ENCODE measurements around the gene IGFBP1.

IGFBP1 gene

DNA sequence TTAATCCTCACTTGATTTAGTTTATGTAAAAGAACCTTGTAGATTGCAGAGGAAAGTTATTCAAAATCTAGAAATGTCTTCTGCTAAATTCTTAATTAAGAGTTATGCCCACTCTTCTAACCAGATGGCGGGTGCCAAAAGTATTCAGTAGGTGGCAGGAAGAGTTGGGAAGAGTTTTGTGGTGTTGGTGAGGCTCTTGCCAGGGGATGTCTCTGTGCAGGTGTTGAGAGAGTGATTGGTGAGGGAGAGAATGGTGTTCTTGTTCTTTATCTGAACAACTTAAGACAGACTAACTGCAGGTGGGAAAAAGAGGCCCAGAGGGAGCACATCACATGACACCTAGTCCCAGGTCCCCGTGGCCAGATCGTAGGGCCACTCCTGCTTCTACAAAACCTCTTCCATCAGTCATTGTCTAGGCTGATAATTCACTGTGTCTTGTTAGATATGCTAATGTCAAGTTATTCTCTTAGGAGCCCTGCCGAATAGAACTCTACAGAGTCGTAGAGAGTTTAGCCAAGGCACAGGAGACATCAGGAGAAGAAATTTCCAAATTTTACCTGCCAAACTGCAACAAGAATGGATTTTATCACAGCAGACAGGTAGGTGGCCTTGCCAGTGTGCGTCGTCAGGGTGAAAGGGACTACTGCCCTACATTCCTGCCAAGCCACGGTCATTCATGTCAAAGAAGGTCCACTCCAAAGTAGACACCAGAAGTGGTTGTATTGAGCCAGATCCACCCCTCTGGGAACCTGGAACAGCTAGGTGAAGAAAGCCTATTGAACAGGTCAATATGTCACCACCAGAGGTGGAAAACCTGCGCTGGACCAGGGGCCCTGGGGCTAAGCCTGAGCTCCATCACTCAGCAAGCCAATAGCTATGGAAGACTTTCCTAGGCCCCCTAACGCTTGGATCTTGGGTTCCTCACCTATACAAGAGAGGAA, 3.4 kb downstream of the IGFBP1 start:
- Histone ChIP-seq H3K9ac (ENCODE audit: low read length) (no peak overlapping the region), H3K4me1 (ENCODE audit: control insufficient read depth, insufficient read depth, low read length) (peaks cover 13% of the 10 kb centered on the region), H3K9me3 (ENCODE audit: control insufficient read depth, insufficient read depth, low read depth, low read length) (no peaks in the 10 kb centered on the region), H3K27ac (ENCODE audit: low read depth, low read length) (no peak overlapping the region), H3K4me3 (ENCODE audit: low read depth, low read length) (no peak overlapping the region), H3K36me3 (ENCODE audit: control insufficient read depth, insufficient read depth, low read length) (no peaks in the 10 kb centered on the region), H3K27me3 (ENCODE audit: control insufficient read depth, insufficient read depth, low read length) (peaks cover 60% of the 10 kb centered on the region)

DNA sequence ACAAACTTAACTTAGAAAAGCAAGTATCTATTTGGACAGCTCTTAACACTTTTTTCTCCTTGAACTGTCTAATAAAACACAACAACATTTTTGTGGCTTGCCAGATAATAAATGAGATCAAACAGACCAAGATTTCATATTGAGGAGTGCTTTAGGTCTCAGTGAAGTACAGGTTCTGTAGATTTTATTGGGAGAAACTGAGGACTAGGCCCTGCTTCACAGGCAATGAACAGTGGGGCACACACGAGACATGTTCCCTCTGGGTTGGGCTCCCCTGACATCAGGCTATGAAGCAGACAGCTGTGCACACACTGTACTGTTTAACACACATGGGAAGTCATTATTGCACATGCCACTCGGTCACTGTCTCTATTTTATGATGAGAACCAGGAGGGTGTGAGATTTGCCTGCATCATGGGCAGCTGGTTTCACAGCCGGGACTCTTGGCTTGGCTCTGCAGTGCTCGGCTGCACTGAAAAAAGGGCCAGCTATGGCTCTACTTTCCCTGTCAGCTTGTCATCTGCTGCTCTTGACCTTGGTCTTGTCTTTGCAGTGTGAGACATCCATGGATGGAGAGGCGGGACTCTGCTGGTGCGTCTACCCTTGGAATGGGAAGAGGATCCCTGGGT, 4.2 kb downstream of the IGFBP1 start:
- no peaks in the 10 kb centered on the region for H3K9me3 ChIP-seq (ENCODE audit: control insufficient read depth, insufficient read depth, low read depth, low read length)
- no peak overlapping the region for H3K27ac ChIP-seq (ENCODE audit: low read depth, low read length)
- peaks cover 52% of the 10 kb centered on the region for H3K27me3 ChIP-seq (ENCODE audit: control insufficient read depth, insufficient read depth, low read length)
- peaks cover 13% of the 10 kb centered on the region for H3K4me1 ChIP-seq (ENCODE audit: control insufficient read depth, insufficient read depth, low read length)
- H3K36me3 ChIP-seq (ENCODE audit: control insufficient read depth, insufficient read depth, low read length): no peaks in the 10 kb centered on the region
- no peak overlapping the region for H3K9ac ChIP-seq (ENCODE audit: low read length)
- H3K4me3 ChIP-seq (ENCODE audit: low read depth, low read length): no peak overlapping the region

DNA sequence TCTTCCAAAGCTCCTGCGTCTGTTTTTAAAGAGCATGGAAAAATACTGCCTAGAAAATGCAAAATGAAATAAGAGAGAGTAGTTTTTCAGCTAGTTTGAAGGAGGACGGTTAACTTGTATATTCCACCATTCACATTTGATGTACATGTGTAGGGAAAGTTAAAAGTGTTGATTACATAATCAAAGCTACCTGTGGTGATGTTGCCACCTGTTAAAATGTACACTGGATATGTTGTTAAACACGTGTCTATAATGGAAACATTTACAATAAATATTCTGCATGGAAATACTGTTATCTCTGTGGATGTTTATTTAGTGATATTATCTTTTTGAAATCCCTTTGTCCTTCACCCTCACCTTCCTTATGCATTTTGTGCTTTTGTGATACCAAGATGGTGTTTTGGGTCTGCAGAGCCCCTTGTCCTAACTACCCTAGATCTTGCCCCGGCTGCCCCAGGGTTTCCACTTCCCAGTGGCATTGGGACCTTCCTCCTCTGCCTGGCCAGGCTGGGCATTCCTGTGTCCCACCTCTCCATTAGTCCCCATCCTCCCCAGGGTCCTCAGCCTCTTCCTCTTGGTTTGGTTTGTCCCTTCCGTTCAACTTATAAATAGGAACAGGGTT, 5.2 kb downstream of the IGFBP1 start:
- no peaks in the 10 kb centered on the region for H3K36me3 ChIP-seq (ENCODE audit: control insufficient read depth, insufficient read depth, low read length)
- H3K4me3 ChIP-seq (ENCODE audit: low read depth, low read length): no peak overlapping the region
- peaks cover 8% of the 10 kb centered on the region for H3K4me1 ChIP-seq (ENCODE audit: control insufficient read depth, insufficient read depth, low read length)
- H3K27ac ChIP-seq (ENCODE audit: low read depth, low read length): no peak overlapping the region
- H3K27me3 ChIP-seq (ENCODE audit: control insufficient read depth, insufficient read depth, low read length): peaks cover 42% of the 10 kb centered on the region
- no peak overlapping the region for H3K9ac ChIP-seq (ENCODE audit: low read length)
- no peaks in the 10 kb centered on the region for H3K9me3 ChIP-seq (ENCODE audit: control insufficient read depth, insufficient read depth, low read depth, low read length)

DNA sequence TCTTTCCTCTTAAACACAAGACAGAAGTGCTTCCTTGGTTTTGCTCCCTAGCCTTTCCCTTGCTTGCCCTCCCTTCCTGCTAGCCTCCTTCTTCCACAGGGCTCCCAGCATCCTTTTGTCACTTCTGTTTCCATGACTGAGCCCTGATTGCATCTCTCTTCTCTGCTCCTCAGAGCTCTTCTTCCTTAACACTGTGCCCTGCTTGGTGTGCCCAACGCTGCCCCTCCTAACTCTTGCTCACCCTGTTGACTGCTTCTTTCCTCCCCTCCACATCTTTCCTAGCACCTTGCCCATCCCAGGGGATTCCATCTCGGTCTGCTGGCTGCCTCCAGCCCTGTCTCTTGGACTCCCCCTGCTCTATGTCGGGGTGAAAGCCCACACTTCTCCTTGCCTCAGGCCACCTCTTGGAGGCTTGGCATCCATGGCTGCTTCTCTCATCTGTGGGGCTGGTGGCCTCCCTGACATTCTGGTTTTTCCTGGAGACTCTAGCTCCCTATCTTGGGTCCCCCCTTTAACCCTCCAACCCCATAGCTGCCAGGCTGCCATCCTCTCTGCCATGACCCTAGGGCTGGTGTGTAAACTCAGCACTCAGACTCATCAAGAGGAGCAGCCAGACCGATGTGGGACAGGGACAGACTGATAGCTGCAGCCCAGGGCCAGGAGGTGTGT, 5.8 kb downstream of the IGFBP1 start:
- Histone ChIP-seq H3K9ac (ENCODE audit: low read length) (no peak overlapping the region), H3K4me1 (ENCODE audit: control insufficient read depth, insufficient read depth, low read length) (peaks cover 6% of the 10 kb centered on the region), H3K36me3 (ENCODE audit: control insufficient read depth, insufficient read depth, low read length) (no peaks in the 10 kb centered on the region), H3K27me3 (ENCODE audit: control insufficient read depth, insufficient read depth, low read length) (peaks cover 36% of the 10 kb centered on the region), H3K27ac (ENCODE audit: low read depth, low read length) (no peak overlapping the region), H3K4me3 (ENCODE audit: low read depth, low read length) (no peak overlapping the region), H3K9me3 (ENCODE audit: control insufficient read depth, insufficient read depth, low read depth, low read length) (no peaks in the 10 kb centered on the region)

DNA sequence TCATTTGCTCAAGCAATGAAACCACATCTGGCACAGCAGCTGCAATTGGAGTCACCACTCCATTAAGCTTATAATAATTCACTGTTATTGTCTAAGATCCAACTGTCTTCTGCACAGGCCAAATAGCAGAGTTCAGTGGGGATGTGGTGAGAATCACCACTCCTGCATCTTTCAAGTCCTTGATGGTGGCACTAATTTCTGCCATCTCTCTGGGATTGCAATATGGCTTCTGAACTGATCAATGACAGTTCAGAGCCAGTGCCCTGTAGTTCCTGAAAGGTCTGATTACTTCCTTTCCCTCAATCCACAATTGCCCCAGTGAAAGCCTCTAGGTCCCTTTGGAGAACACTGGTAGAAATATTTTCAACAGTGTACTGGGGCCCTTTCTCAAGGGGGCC, 6.4 kb downstream of the IGFBP1 start:
- no peaks in the 10 kb centered on the region for H3K36me3 ChIP-seq (ENCODE audit: control insufficient read depth, insufficient read depth, low read length)
- H3K27me3 ChIP-seq (ENCODE audit: control insufficient read depth, insufficient read depth, low read length): peaks cover 31% of the 10 kb centered on the region
- H3K9ac ChIP-seq (ENCODE audit: low read length): no peak overlapping the region
- H3K4me3 ChIP-seq (ENCODE audit: low read depth, low read length): no peak overlapping the region
- no peak overlapping the region for H3K27ac ChIP-seq (ENCODE audit: low read depth, low read length)
- H3K9me3 ChIP-seq (ENCODE audit: control insufficient read depth, insufficient read depth, low read depth, low read length): no peaks in the 10 kb centered on the region
- H3K4me1 ChIP-seq (ENCODE audit: control insufficient read depth, insufficient read depth, low read length): peaks cover under 1% of the 10 kb centered on the region; the same call in 1 of the 2 replicates

DNA sequence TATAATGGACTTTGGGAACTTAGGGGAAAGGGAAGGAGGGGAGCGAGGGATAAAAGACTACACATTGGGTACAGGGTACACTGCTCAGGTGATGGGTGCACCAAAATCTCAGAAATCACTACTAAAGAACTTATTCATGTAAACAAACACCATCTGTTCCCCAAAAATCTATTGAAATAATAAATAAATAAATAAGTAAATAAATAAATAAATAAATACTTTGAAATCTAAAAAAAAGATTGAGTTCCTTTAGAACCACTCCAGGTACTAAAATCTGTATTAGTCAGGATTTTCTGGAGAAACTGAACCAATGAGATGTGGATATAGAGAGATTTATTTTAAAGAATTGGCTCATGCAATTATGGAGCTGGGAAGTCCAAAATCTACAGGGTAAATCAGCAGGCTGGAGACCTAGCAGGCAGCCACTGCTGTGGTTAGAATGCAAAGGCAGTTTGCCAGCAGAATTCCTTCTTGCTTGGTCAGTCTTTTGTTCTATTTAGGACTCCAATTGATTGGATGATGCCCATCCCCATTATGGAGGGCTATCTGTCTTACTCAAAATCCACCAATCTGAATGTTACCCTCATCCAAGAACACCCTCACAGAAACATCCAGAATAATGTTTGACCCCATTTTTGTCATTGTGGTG, 8.9 kb downstream of the IGFBP1 start:
- no peaks in the 10 kb centered on the region for H3K4me1 ChIP-seq (ENCODE audit: control insufficient read depth, insufficient read depth, low read length)
- no peaks in the 10 kb centered on the region for H3K9me3 ChIP-seq (ENCODE audit: control insufficient read depth, insufficient read depth, low read depth, low read length)
- H3K36me3 ChIP-seq (ENCODE audit: control insufficient read depth, insufficient read depth, low read length): no peaks in the 10 kb centered on the region
- H3K4me3 ChIP-seq (ENCODE audit: low read depth, low read length): no peak overlapping the region
- H3K27me3 ChIP-seq (ENCODE audit: control insufficient read depth, insufficient read depth, low read length): peaks cover 9% of the 10 kb centered on the region; the same call in 1 of the 2 replicates
- H3K9ac ChIP-seq (ENCODE audit: low read length): no peak overlapping the region
- H3K27ac ChIP-seq (ENCODE audit: low read depth, low read length): no peak overlapping the region

DNA sequence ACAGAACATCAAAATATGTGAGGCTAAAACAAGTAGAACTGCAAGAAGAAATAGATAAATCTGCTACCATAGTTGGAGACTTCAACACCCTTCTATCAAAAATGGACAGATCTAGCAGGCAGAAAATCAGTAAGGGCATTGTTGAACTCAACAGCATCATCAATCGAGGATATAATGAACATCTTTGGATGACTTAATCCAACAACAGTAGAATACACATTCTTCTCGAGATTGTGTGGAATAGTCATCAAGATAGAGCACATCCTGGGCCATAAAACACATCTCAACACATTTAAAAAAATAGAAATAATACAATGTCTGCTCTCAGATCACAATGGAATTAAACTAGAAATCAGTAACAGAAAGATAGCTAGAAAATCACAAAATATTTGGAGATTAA, 9.9 kb downstream of the IGFBP1 start:
- H3K4me1 ChIP-seq (ENCODE audit: control insufficient read depth, insufficient read depth, low read length): no peaks in the 10 kb centered on the region
- no peak overlapping the region for H3K9ac ChIP-seq (ENCODE audit: low read length)
- H3K36me3 ChIP-seq (ENCODE audit: control insufficient read depth, insufficient read depth, low read length): no peaks in the 10 kb centered on the region
- H3K4me3 ChIP-seq (ENCODE audit: low read depth, low read length): no peak overlapping the region
- H3K9me3 ChIP-seq (ENCODE audit: control insufficient read depth, insufficient read depth, low read depth, low read length): no peaks in the 10 kb centered on the region
- no peak overlapping the region for H3K27ac ChIP-seq (ENCODE audit: low read depth, low read length)
- peaks cover 6% of the 10 kb centered on the region; the same call in 1 of the 2 replicates for H3K27me3 ChIP-seq (ENCODE audit: control insufficient read depth, insufficient read depth, low read length)

DNA sequence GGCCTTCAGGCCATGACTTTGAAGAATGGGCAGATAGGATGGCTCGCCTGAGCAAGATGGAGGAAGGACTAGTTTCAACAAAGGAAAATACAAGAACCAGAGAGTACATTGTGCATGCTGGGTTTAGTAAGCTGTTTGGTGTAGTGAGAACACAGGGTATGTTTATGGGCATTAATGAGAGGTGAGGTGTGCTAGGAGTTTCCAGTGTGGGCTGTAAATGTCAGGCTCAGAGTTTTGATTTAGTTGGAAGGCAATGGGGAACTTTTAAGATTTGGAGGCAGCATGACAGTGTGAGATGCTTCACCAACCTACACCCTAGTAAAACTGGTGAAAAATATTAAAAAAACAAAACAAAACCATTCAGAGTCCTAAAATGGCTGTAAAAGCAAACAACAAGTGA, 13.3 kb downstream of the IGFBP1 start:
- no peaks in the 10 kb centered on the region for H3K27me3 ChIP-seq (ENCODE audit: control insufficient read depth, insufficient read depth, low read length)
- H3K27ac ChIP-seq (ENCODE audit: low read depth, low read length): no peak overlapping the region
- H3K4me3 ChIP-seq (ENCODE audit: low read depth, low read length): no peak overlapping the region
- no peaks in the 10 kb centered on the region for H3K36me3 ChIP-seq (ENCODE audit: control insufficient read depth, insufficient read depth, low read length)
- H3K9ac ChIP-seq (ENCODE audit: low read length): no peak overlapping the region
- H3K4me1 ChIP-seq (ENCODE audit: control insufficient read depth, insufficient read depth, low read length): no peaks in the 10 kb centered on the region
- no peaks in the 10 kb centered on the region for H3K9me3 ChIP-seq (ENCODE audit: control insufficient read depth, insufficient read depth, low read depth, low read length)

DNA sequence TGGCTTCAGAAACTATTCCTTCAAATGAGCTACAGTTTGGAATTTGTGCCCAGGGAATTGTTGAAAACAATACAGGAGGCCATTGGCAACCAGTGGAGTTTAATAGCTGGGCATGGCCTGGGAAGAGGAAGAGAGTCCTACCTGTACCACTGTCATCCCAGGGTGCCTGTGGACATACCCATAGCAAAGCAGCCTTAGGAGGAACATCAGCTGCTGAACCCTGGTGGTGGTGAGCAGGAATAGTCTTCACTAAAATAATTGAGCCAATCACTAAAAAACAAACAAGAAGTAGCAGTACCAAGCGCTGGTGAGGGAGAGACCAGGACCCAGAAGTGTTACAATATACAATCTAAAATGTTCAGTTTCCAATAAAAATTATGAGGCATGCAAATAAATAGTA, 14.5 kb downstream of the IGFBP1 start:
- H3K27ac ChIP-seq (ENCODE audit: low read depth, low read length): no peak overlapping the region
- no peaks in the 10 kb centered on the region for H3K36me3 ChIP-seq (ENCODE audit: control insufficient read depth, insufficient read depth, low read length)
- no peaks in the 10 kb centered on the region for H3K9me3 ChIP-seq (ENCODE audit: control insufficient read depth, insufficient read depth, low read depth, low read length)
- no peak overlapping the region for H3K9ac ChIP-seq (ENCODE audit: low read length)
- H3K4me3 ChIP-seq (ENCODE audit: low read depth, low read length): no peak overlapping the region
- H3K4me1 ChIP-seq (ENCODE audit: control insufficient read depth, insufficient read depth, low read length): no peaks in the 10 kb centered on the region
- H3K27me3 ChIP-seq (ENCODE audit: control insufficient read depth, insufficient read depth, low read length): no peaks in the 10 kb centered on the region

DNA sequence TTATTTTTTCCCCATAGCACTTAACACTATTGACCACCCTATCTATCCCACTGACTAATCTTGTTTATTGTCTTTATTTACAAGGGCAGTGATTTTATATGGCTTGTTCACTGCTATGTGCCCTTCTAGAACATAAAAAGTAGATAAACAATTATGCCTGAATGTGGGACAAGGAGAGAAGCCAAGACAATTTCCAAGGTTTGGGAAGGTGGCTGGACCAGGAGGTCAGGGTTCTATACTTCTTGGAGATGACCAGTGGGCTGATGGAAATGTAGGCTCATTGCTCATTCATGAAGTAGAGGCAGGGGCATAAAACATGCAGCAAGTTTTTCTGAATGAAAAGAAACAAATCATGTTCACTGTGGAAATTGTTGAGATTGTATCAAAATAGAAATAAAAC, 21.3 kb downstream of the IGFBP1 start:
- H3K27ac ChIP-seq (ENCODE audit: low read depth, low read length): no peak overlapping the region
- H3K4me1 ChIP-seq (ENCODE audit: control insufficient read depth, insufficient read depth, low read length): no peaks in the 10 kb centered on the region
- no peaks in the 10 kb centered on the region for H3K36me3 ChIP-seq (ENCODE audit: control insufficient read depth, insufficient read depth, low read length)
- no peaks in the 10 kb centered on the region for H3K27me3 ChIP-seq (ENCODE audit: control insufficient read depth, insufficient read depth, low read length)
- H3K9ac ChIP-seq (ENCODE audit: low read length): no peak overlapping the region
- no peaks in the 10 kb centered on the region for H3K9me3 ChIP-seq (ENCODE audit: control insufficient read depth, insufficient read depth, low read depth, low read length)
- no peak overlapping the region for H3K4me3 ChIP-seq (ENCODE audit: low read depth, low read length)

All from HUES6 (cell line).